GM18861 (cell line): ENCODE data around the gene LAMP5.

Experiments
- ATAC-seq: cut with Tn5 transposase; IDR thresholded peaks from one replicate; pipeline ENCODE4 v1.9.1; 2021; ENCODE audit not compliant: unreplicated experiment

The LAMP5 gene

GRCh38 chr20:9578594-9578993 is 64.2 kb downstream of the LAMP5 start:
- ATAC-seq: no peak
